IPS-15b (cell line): ENCODE measurements around the gene LRP1B.

Experiments
- H3K27me3 ChIP-seq: one replicate; pipeline ENCODE4 v1.6.1; 2013; ENCODE audit warnings: low read length; ENCODE audit not compliant: control insufficient read depth, insufficient read depth
- H3K36me3 ChIP-seq: one replicate; pipeline ENCODE4 v1.6.1; 2013; ENCODE audit warnings: low read length; ENCODE audit not compliant: control insufficient read depth, insufficient read depth
- H3K4me1 ChIP-seq: one replicate; pipeline ENCODE4 v1.6.1; 2013; ENCODE audit warnings: mild to moderate bottlenecking, low read length; ENCODE audit not compliant: control insufficient read depth, insufficient read depth
- H3K4me3 ChIP-seq: one replicate; pipeline ENCODE4 v1.5.1; 2013; ENCODE audit warnings: low read depth, low read length
- H3K9ac ChIP-seq: one replicate; pipeline ENCODE4 v1.6.1; 2013; ENCODE audit warnings: low read depth, mild to moderate bottlenecking, low read length
- H3K9me3 ChIP-seq: one replicate; pipeline ENCODE4 v1.6.1; 2013; ENCODE audit warnings: mild to moderate bottlenecking, low read length; ENCODE audit not compliant: control insufficient read depth, insufficient read depth

Gene LRP1B

DNA sequence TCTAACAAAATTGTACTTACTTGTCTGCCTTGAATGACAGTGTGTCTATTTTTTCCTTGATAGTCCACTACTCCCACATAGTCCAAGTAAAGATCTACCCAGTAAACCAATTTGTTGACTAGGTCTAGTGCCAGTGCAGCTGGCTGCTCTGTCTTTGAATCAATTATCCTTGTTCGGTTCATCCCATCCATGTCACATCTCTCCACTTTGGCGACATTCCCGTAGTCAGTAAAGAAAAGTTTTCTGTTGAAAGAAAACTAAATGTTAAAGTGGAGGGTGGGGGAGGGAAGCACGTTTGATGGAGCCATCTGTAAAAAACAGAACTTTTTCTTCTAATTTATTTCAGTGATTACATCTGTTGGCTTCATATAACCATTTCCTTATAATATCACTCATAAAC is 1068.8 kb downstream of the LRP1B start:
- Histone ChIP-seq H3K27me3 (no peaks in the 10 kb centered on the region), H3K9ac (no peak overlapping the region), H3K9me3 (no peaks in the 10 kb centered on the region), H3K36me3 (no peaks in the 10 kb centered on the region), H3K4me1 (peaks cover 5% of the 10 kb centered on the region), H3K4me3 (no peak overlapping the region)

DNA sequence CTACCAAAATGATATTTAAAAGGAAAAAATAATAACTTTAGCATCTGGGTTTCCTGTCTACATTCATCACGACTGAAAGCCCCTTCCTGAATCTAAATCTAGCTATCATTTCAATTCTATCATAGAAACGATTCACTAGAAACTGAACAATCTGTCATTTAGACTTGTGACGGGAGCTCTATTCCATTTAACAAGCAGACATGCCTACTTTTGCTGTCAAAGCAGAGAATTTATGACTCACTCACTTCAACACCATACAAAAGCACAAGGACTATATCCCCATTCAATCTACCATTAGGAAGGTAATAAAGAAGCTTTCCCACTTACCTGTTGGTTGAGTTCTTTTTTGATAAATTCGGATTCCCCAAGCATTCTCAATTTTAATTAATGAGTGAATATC is 1072.3 kb downstream of the LRP1B start:
- Histone ChIP-seq H3K27me3 (no peaks in the 10 kb centered on the region), H3K9me3 (no peaks in the 10 kb centered on the region), H3K4me3 (no peak overlapping the region)

GRCh38 chr2:141055531-141055930 is 1075.3 kb downstream of the LRP1B start:
- no peaks in the 10 kb centered on the region for H3K36me3 ChIP-seq

More for the DNA sequence above, 1072.3 kb downstream of the LRP1B start:
- Histone ChIP-seq H3K4me1 (peaks cover 1% of the 10 kb centered on the region), H3K36me3 (no peaks in the 10 kb centered on the region), H3K9ac (no peak overlapping the region)

GRCh38 chr2:141048951-141049350 is 1081.9 kb downstream of the LRP1B start:
- H3K27me3 ChIP-seq = no peaks in the 10 kb centered on the region
- H3K9me3 ChIP-seq = no peaks in the 10 kb centered on the region
- no peaks in the 10 kb centered on the region for H3K4me1 ChIP-seq
- no peak overlapping the region for H3K9ac ChIP-seq
- no peak overlapping the region for H3K4me3 ChIP-seq
- H3K36me3 ChIP-seq = no peaks in the 10 kb centered on the region

More at GRCh38 chr2:141055531-141055930, 1075.3 kb downstream of the LRP1B start:
- Histone ChIP-seq H3K27me3 (no peaks in the 10 kb centered on the region), H3K4me1 (no peaks in the 10 kb centered on the region), H3K9me3 (no peaks in the 10 kb centered on the region), H3K9ac (no peak overlapping the region), H3K4me3 (no peak overlapping the region)

DNA sequence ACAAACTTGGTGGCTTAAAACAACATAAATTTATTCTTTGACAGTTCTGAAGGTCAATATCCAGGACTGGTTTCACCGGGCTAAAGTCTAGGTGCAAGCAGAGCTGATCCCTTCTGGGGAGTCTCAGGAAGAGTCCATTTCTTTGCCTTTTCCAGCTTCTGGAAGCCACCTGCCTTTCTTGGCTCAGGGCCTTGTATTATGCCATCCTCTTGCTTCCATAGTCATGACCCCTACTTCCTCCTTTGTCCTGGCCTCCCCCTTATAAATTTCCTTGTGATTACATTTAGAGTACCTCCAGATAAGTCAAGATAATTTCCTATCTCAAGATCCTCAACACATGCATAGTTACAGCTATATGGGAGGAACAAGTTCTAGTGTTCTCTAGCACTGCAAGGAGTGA is 1089.5 kb downstream of the LRP1B start:
- no peak overlapping the region for H3K9ac ChIP-seq
- H3K36me3 ChIP-seq = no peaks in the 10 kb centered on the region
- no peak overlapping the region for H3K4me3 ChIP-seq
- no peaks in the 10 kb centered on the region for H3K9me3 ChIP-seq
- H3K27me3 ChIP-seq = no peaks in the 10 kb centered on the region
- H3K4me1 ChIP-seq = no peaks in the 10 kb centered on the region

DNA sequence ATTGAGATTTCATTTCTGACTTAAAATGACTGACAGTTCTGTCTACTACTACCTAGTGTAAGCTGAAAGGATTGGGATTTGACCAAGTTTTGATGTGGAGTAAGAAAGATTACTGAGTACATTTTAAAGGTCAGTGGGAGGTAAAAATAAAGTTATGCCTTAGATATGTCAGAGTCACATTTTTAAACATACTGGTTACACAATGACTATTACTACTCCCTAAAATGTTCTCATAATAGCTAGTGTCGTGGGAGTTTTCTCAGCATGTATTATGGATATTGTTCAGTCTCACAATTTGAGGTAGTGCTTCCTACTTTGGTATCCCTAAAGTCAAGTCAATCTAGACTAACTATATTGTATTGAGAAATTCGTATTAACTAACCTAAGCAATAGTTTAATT is 1092.5 kb downstream of the LRP1B start:
- Histone ChIP-seq H3K9ac (no peak overlapping the region), H3K27me3 (no peaks in the 10 kb centered on the region), H3K36me3 (no peaks in the 10 kb centered on the region), H3K4me1 (no peaks in the 10 kb centered on the region), H3K9me3 (no peaks in the 10 kb centered on the region), H3K4me3 (no peak overlapping the region)

GRCh38 chr2:141037361-141037760 is 1093.5 kb downstream of the LRP1B start:
- Histone ChIP-seq H3K27me3 (no peaks in the 10 kb centered on the region), H3K4me3 (no peak overlapping the region), H3K36me3 (no peaks in the 10 kb centered on the region), H3K9me3 (no peaks in the 10 kb centered on the region), H3K4me1 (no peaks in the 10 kb centered on the region), H3K9ac (no peak overlapping the region)

GRCh38 chr2:141035846-141036420 is 1094.9 kb downstream of the LRP1B start:
- no peaks in the 10 kb centered on the region for H3K36me3 ChIP-seq
- H3K4me1 ChIP-seq = no peaks in the 10 kb centered on the region
- no peak overlapping the region for H3K4me3 ChIP-seq
- H3K9me3 ChIP-seq = no peaks in the 10 kb centered on the region
- no peak overlapping the region for H3K9ac ChIP-seq
- no peaks in the 10 kb centered on the region for H3K27me3 ChIP-seq

GRCh38 chr2:141029428-141030078 is 1101.3 kb downstream of the LRP1B start:
- no peak overlapping the region for H3K4me3 ChIP-seq
- no peaks in the 10 kb centered on the region for H3K9me3 ChIP-seq
- H3K36me3 ChIP-seq = no peaks in the 10 kb centered on the region
- no peaks in the 10 kb centered on the region for H3K4me1 ChIP-seq
- H3K9ac ChIP-seq = no peak overlapping the region
- no peaks in the 10 kb centered on the region for H3K27me3 ChIP-seq

- Histone ChIP-seq H3K9me3 (no peaks in the 10 kb centered on the region), H3K4me1 (no peaks in the 10 kb centered on the region), H3K27me3 (no peaks in the 10 kb centered on the region), H3K36me3 (no peaks in the 10 kb centered on the region), H3K9ac (no peak overlapping the region), H3K4me3 (no peak overlapping the region)
Observed at GRCh38 chr2:141027221-141027620, 1103.6 kb downstream of the LRP1B start.

DNA sequence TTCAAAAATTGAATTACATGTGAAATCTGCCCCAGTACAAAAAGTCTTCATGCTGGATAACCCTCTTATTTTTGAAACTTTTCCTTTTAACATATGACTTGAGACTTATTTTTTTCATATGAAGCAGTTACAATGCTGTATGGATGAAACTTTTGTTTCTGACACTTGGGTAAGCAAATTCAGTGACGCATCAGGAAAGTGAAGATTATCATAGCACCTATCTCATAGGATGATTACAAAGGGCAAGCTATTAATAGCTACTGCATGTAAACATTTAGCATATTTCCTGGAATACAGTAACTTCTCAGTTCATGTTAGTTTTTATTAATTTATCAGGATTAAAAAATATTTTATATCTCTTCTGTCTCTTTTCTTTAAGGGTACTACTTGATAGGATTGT is 1109.2 kb downstream of the LRP1B start:
- no peaks in the 10 kb centered on the region for H3K36me3 ChIP-seq
- H3K9me3 ChIP-seq = no peaks in the 10 kb centered on the region
- no peaks in the 10 kb centered on the region for H3K4me1 ChIP-seq
- no peak overlapping the region for H3K9ac ChIP-seq
- no peak overlapping the region for H3K4me3 ChIP-seq
- no peaks in the 10 kb centered on the region for H3K27me3 ChIP-seq

- H3K36me3 ChIP-seq = no peaks in the 10 kb centered on the region
- no peak overlapping the region for H3K9ac ChIP-seq
- H3K9me3 ChIP-seq = no peaks in the 10 kb centered on the region
- H3K4me3 ChIP-seq = no peak overlapping the region
- no peaks in the 10 kb centered on the region for H3K4me1 ChIP-seq
- no peaks in the 10 kb centered on the region for H3K27me3 ChIP-seq
Observed at GRCh38 chr2:141021109-141021508, 1109.7 kb downstream of the LRP1B start.
